ENCODE measurements around the gene ANO3.

Gene ANO3

GRCh38 chr11:26353010-26353409 is 21.1 kb downstream of the ANO3 start:
- DNase-seq (ENCODE audit: low read depth in 1 of 2, low spot score in 1 of 2), result no peak

GRCh38 chr11:26359055-26359454 is 27.1 kb downstream of the ANO3 start:
- no peak for DNase-seq (ENCODE audit: low read depth in 1 of 2, low spot score in 1 of 2)

GRCh38 chr11:26365284-26365683 is 33.4 kb downstream of the ANO3 start:
- DNase-seq (ENCODE audit: low read depth in 1 of 2, low spot score in 1 of 2), result no peak

- DNase-seq (ENCODE audit: low read depth in 1 of 2, low spot score in 1 of 2), result no peak
Measured at GRCh38 chr11:26377619-26378018, 45.7 kb downstream of the ANO3 start.

GRCh38 chr11:26399336-26399735 is 67.4 kb downstream of the ANO3 start:
- no peak for DNase-seq (ENCODE audit: low read depth in 1 of 2, low spot score in 1 of 2)

- DNase-seq (ENCODE audit: low read depth in 1 of 2, low spot score in 1 of 2), result no peak
Measured at GRCh38 chr11:26410706-26411366, 78.9 kb downstream of the ANO3 start.

GRCh38 chr11:26412955-26413354 is 81.0 kb downstream of the ANO3 start:
- DNase-seq (ENCODE audit: low read depth in 1 of 2, low spot score in 1 of 2), result no peak

GRCh38 chr11:26418386-26418912 is 86.5 kb downstream of the ANO3 start:
- no peak for DNase-seq (ENCODE audit: low read depth in 1 of 2, low spot score in 1 of 2)

- no peak for DNase-seq (ENCODE audit: low read depth in 1 of 2, low spot score in 1 of 2)
Measured at GRCh38 chr11:26420331-26420730, 88.4 kb downstream of the ANO3 start.

GRCh38 chr11:26424255-26424654 is 92.3 kb downstream of the ANO3 start:
- no peak for DNase-seq (ENCODE audit: low read depth in 1 of 2, low spot score in 1 of 2)

- DNase-seq (ENCODE audit: low read depth in 1 of 2, low spot score in 1 of 2), result no peak
Measured at GRCh38 chr11:26439854-26440253, 107.9 kb downstream of the ANO3 start.

GRCh38 chr11:26442131-26442530 is 110.2 kb downstream of the ANO3 start:
- DNase-seq (ENCODE audit: low read depth in 1 of 2, low spot score in 1 of 2), result no peak

GRCh38 chr11:26443617-26444016 is 111.7 kb downstream of the ANO3 start:
- no peak for DNase-seq (ENCODE audit: low read depth in 1 of 2, low spot score in 1 of 2)

GRCh38 chr11:26457636-26458035 is 125.7 kb downstream of the ANO3 start:
- DNase-seq (ENCODE audit: low read depth in 1 of 2, low spot score in 1 of 2), result no peak

- DNase-seq (ENCODE audit: low read depth in 1 of 2, low spot score in 1 of 2), result no peak
Measured at GRCh38 chr11:26465274-26465673, 133.3 kb downstream of the ANO3 start.

GRCh38 chr11:26467506-26467905 is 135.6 kb downstream of the ANO3 start:
- no peak for DNase-seq (ENCODE audit: low read depth in 1 of 2, low spot score in 1 of 2)

GRCh38 chr11:26470992-26471391 is 139.1 kb downstream of the ANO3 start:
- DNase-seq (ENCODE audit: low read depth in 1 of 2, low spot score in 1 of 2), result no peak

- DNase-seq (ENCODE audit: low read depth in 1 of 2, low spot score in 1 of 2), result no peak
Measured at GRCh38 chr11:26473216-26474194, 141.6 kb downstream of the ANO3 start.

- DNase-seq (ENCODE audit: low read depth in 1 of 2, low spot score in 1 of 2), result no peak
Measured at GRCh38 chr11:26474401-26474800, 142.5 kb downstream of the ANO3 start.

GRCh38 chr11:26477396-26477795 is 145.5 kb downstream of the ANO3 start:
- no peak for DNase-seq (ENCODE audit: low read depth in 1 of 2, low spot score in 1 of 2)

- DNase-seq (ENCODE audit: low read depth in 1 of 2, low spot score in 1 of 2), result no peak
Measured at GRCh38 chr11:26478710-26479109, 146.8 kb downstream of the ANO3 start.

- DNase-seq (ENCODE audit: low read depth in 1 of 2, low spot score in 1 of 2), result no peak
Measured at GRCh38 chr11:26480041-26480440, 148.1 kb downstream of the ANO3 start.
